HG03354 (cell line): ENCODE results near the gene SPIN2A.
"Not testable (repeated sequence)": the region's sequence is repeated elsewhere in the genome, so short reads cannot be mapped to it uniquely, and the experiment has no call there.

ENCODE experiments used
- ATAC-seq: cut with Tn5 transposase; IDR thresholded peaks from one replicate; pipeline ENCODE4 v1.9.1; 2021; ENCODE audit warnings: mild to moderate bottlenecking; ENCODE audit not compliant: unreplicated experiment, poor library complexity, severe bottlenecking

Gene SPIN2A

DNA sequence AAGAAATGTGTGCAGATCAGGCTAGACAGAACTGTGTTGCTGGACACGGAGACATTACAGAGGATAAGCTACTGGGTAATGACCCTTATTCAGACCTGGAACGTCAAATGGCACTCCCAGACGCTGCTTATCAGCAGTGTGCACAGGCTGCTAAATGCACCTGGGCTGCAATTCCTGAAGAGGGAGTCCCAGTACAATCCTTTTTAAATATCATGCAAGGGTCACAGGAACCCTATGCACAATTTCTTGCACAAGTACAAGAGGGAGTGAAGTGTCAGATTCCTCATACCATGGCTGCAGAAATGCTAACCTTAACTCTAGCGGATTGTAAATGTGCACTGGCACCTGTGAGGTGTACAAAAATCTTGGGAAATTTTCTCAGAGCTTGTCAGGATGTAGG is 32.8 kb downstream of the SPIN2A start:
- no peak for ATAC-seq

DNA sequence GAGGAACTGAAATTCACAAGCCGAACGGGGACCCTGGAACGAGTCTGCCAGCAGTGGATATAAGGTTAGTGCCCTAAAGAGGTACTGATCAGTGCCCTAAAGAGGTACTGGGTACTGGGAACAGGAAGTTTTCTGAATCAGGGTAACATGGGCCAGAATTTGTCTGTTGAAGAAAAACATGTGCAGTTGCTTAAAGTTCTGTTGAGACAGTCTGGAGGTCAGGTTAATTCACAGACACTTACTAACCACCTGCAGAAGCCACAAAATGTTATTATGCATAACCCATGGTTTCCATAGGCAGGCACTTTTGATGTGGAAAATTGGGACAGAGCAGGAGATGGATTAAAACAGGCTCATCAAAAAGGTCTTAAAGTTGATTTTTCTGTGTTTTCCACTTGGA is 33.7 kb downstream of the SPIN2A start:
- no peak for ATAC-seq

DNA sequence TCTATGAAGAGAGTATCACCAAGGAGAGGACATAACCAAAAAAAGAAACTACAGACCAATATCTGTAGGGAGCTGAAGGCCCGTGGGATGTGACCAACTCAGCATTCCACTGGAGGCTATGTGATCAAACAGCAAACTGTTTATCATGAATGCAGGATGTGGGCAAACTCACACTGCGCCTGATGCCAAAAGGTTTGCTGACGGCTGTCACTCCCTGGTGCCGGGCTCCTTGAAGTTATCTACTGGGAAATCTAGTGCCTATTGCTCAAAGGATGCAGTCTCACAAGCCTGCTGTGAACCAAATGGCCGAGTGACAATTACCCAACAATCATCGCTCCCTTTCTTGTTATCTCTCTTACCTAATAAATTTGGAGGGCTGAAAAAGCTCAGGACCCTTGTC is 34.3 kb downstream of the SPIN2A start:
- ATAC-seq = not testable (repeated sequence)
